ENCODE data around the gene TTLL11.

- no peak for TF ChIP-seq SMC3 (IDR thresholded peaks at IDR 0.05; ENCODE audit: low read depth, low read length)
- no peak for TF ChIP-seq RXRA (IDR thresholded peaks at IDR 0.05; ENCODE audit: borderline replicate concordance, low read depth)
- TF ChIP-seq CTCF (IDR thresholded peaks at IDR 0.05), result no peak
- no peak for TF ChIP-seq USF2 (IDR thresholded peaks at IDR 0.05; ENCODE audit: borderline replicate concordance, low read depth, low read length)
- TF ChIP-seq EZH2phosphoT487 (IDR thresholded peaks at IDR 0.05; ENCODE audit: borderline replicate concordance, low read depth), result no peak
- no peak for TF ChIP-seq RAD21 (IDR thresholded peaks at IDR 0.05; ENCODE audit: low read length)
- no peak for TF ChIP-seq ELF1 (IDR thresholded peaks at IDR 0.05)
- no peak for TF ChIP-seq MXI1 (IDR thresholded peaks at IDR 0.05; ENCODE audit: low read depth, low read length)
- no peak for TF ChIP-seq FOXJ3 (CRISPR knock-in tag; IDR thresholded peaks at IDR 0.05)
Measured at GRCh38 chr9:121892706-121893105, 200.4 kb downstream of the TTLL11 start.

Measured in SK-N-SH (cell line).